ENCODE measurements around the gene EHBP1L1.

EHBP1L1 gene

GRCh38 chr11:65547446-65548125 is 28.3 kb upstream of the EHBP1L1 start:
- DNase-seq = no peak

DNA sequence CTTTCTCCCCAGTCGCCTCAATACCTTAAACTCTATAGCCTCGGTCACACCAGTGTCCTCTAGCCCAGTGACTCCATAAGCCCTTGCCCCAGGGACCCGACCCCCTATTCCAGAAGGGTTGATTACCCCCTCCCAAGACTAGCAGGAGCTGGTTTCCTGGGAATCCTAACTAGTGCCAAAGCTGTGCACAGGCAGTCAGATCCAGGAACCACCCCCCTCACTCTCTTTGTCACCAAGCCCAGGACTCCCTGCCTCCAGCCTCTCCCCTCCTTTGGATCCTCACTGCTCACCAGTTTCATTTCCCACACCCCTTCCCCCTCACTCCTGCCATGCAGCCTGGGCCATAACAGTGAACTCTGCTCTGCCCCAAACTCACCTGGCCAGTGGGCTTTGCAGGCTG is 27.5 kb upstream of the EHBP1L1 start:
- no peak for DNase-seq

- no peak for DNase-seq
These were observed 26.8 kb upstream of the EHBP1L1 start for GRCh38 chr11:65549096-65549495.

DNA sequence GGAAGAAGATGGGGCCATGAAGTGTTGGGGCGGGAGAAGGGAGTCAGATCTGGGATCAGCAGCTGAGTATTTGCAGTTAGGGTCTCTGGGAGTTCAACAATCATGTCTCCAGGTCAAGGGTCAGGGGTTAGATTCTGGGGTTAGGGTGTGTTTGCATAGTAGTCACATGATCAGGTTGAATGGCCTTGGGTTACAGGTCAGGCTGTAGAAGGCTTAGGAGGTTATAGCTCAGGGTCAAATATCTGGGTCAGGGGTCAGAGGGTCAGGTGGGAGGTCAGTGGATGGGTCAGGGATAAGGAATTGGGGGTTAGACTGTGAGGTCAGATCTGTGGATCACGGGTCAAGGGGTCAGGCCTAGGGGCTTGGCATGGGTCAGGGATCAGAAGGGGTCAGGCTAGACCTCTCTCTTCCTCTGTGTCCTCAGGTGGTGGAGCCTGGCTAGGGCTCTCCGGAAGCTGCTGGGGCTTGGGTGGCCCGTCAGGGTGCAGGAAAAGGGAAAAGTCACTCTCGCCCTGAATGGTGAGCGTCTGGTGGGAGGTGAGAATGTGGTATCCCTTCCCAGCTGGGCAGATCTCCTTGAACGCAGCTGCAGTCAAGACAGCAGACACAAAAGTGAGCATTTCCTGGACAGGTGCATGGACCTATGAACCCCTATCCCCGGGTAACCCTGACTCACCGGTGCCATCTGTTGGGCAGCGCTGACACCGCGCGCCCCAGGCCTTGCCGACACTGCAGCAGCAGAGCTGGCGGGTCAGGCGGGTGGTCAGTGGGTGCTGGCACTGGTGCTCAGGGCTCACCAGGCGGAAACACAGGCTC is 24.1 kb upstream of the EHBP1L1 start:
- DNase-seq = peak; percentile 64 to 76

- DNase-seq = no peak
These were observed 23.4 kb upstream of the EHBP1L1 start for GRCh38 chr11:65552388-65552951.

GRCh38 chr11:65553301-65554001 is 22.4 kb upstream of the EHBP1L1 start:
- peak; percentile 68 to 69 for DNase-seq

DNA sequence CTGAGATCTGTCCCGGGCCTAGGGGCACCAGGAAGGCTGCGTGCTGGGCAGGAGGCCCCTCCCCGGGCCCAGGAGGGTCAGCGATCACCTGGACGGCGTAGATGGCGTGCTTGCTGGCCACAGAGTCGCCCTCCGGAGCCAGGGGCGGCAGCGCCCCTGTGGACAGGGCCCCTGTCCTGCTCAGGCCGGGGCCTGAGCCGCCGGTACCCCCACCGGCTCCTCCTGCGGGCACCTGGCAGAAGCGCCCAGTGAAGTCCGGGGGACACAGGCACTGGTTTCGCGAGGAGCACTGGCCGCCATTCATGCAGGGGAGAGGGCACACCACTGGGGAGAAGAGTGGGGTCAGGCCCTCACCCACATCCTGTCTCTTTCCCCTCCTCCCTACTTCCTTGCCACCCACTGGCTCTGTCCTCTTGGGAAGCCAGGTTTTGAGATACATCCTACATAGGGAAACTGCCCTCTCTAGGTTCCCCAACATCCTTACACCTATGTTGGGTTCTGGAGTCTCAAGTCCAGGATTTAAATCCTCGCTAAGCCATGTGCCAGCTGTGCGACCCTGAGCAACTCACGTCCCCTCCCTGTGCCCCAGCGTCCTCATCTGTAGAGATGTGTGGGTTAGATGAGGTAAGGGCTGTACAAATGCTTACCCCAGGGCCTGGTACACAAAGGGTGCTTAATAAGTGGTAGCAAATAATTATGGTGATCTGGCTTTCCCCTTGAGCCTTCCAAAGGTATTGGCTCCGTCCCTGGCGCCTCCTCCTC is 21.6 kb upstream of the EHBP1L1 start:
- no peak for DNase-seq

GRCh38 chr11:65554842-65555430 is 20.9 kb upstream of the EHBP1L1 start:
- DNase-seq = no peak

GRCh38 chr11:65555693-65556231 is 20.1 kb upstream of the EHBP1L1 start:
- DNase-seq = no peak

- no peak for DNase-seq
These were observed 19.2 kb upstream of the EHBP1L1 start for GRCh38 chr11:65556470-65557279.

DNA sequence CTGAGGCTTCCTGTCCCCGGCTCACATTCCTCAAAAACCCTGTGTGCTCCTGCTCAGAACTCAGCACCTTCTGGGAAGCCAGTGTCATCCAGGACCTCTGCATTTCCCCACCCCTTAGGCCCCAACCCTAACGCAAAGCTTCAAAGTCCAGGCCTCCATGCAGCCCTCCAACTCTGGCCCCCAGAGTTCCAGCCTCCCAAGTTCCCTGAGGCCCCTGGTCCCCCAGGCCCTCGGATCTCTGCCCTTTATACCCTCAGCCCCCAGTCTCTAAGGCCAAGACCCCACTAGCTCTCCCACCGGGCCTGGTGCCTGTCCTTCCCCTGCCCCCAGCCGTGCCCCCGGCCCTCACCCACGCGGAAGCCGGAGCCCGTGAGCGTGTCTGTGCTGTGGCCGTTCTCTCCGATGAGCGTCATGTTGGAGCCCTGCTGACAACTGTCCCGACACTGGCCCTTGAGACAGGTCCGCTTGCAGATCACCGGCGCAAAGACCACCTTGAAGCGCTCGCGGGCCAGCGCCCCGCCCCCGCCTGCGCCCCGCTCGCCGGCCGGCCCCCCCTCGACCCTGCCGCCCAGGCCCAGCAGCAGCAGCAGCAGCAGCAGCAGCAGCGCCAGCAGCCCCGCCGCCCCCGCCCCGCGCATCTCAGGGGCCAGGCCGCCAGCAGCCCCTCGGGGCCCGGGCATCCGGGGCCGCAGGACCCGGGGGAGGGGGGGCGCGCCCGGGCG is 18.4 kb upstream of the EHBP1L1 start:
- no peak for DNase-seq

DNA sequence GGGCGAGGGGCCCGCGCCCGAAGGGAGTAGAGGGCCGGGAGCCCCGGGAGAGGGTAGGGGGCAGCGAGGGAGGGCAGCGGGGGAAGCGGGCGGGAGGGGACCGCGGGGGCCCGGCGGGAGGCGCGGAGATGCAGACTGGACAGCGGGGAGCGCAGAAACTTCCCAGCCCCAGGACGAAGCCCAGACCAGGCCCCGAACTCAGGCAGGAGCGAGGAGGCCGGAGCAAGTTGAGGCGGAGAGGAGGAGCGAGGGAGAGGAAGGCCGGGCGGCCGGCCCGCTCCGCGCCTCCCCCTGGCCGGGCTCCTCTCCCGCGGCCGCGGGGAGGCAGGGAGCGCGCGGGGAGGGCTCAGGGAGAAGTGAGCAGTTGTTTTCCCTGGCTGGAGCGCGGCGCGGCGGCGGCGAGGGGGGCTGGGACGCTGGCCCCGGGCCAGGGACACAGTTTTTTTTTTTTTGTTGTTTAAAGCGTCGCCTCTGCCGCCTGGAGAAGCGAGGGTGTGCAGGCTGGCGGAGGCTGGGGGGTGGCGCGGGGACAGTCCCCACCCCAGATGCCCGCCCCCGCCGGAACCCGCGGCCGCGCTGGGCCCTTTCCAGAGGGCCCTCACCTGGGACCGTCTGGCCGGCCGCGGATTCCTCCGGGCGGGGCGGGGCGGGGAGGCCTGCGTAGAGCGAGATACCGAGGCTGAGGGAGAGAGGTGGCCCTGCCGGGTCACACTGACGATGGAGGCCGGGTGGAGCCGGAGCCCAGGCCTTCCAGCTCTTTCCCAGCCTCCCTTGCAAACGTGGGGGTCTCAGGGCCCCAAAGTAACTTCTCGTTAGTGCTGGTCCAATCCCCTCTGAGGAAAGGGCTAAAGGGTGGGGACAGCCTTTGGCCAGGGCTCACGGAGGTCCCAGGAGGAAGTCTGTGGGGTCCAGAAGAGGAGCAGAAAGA is 17.6 kb upstream of the EHBP1L1 start, which contains the start of gene LTBP3:
LTBP3 (minus strand) TSS at position 358 of the 928 bp plus-strand sequence. CDS start 400 bp downstream, outside the sequence.
- peak in 1 of 2 experiments; percentile 34 for DNase-seq

DNA sequence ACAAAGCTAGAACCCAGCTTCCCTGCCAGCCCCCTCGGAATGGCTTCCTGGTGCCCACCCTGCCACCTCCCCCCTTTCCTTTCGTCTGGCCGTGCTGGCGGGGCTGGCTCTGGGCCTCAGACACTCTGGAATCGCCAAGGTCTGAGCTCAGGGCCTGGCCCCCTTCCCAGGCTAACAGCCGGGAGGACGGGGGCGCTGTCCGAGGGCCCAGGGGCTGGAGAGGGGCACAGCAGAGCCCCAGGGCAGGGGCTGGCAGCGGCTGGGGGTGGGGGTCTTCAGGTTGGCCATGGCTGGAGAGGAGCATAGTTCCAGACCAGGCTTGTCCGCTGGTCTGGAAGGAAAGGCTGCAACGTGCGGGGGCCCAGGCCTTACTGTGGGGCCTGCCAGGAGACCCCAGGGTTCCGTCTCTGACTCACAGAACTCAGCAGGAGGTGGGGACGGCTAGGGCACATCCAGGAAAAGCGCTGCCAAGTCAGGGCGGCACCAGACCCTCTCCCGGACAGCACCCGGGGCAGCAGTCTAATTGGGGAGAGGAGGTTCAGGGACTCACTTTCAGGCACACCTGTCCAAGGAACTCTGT is 16.8 kb upstream of the EHBP1L1 start:
- no peak for DNase-seq

DNA sequence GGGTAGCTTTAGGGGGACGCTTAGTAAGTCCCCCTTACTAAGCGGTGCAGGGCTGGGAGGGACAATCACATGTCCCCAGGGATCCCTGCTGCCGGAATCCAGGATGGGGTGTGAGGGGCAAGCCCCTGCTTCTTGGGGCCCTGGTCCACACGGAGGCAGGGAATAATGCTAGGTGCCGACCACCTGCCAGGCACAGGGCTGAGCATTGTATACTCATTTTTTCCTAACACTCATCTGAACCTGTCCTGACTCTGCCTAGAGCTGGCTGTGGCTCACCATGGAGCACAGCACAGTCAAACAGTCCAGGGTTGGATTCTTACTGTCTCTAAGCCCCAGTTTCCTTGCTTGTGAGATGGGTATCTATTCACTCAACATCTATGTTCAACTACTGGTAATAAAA is 16.3 kb upstream of the EHBP1L1 start:
- no peak for DNase-seq

DNA sequence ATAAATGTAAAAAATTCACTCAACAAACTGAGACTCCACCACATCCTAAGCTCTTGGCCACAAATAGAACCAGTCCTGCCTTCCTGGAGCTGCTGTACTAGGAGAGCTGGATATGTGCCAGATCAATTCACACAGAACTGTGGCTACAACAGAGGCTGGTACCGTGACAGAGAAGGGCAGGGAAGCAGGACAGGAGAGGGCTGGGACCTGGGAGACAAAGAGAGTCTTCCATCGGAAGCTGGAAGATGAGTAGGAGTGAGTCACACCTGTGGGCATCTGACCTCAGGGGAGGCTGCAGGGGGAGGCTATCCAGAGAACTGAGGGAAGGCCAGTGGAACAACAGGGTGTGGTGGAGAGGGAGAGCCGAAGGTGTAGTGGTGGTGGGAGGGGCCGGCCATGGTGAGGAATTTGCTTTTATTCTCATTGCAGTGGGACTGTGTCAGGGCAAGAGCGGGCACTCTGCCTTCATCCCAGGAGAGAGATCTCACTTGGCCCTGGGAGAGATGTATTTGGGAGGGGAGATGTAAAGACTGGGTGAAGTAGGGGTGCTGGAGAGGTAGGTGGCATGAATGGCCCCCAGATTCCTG is 15.8 kb upstream of the EHBP1L1 start:
- peak; percentile 67 to 73 for DNase-seq

DNA sequence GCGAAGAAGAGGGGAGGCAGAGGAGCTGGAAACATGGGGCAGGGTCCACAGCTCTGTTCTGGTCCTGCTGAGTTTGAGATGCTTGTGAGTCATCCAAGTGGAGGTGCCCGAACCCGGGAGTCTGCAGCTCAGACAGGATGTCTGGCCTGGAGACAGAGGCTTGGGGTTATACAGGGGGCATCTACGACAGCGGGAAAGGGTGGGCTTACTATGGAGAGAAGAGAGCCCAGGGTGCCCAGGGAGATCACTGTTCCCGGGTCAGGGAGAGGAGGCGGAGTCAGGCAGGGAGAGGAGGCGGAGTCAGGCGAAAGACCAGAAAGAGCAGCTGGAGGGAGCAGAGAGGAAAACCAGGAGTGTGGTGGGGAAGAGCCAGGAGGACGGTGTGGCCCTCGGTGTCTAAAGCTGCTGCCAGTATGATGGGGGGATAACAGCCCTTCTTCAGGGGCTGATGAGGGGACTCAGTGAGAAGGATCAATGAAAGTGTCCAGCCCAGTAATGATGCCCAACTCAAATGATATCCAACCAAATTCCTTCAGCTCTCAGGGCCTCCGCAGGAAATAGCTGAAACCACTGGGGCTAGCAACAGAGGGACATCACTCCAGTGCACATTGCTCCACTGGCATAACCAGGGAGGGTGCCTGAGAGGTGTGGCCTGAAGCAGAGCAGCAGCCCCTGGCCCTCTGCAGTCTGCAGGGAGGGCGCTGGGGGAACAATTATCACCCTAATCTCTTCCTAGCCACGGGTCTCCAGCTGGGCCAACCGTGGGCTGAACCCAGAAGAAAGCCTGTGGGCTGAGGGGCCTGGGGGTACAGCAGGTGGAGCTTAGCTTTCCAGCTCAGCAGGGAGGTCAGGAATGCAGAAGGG is 15.1 kb upstream of the EHBP1L1 start:
- peak; percentile 51 to 55 for DNase-seq

- no peak for DNase-seq
These were observed 13.8 kb upstream of the EHBP1L1 start for GRCh38 chr11:65562020-65562419.
